Measurements from ENCODE around the gene SCRN1.

DNA sequence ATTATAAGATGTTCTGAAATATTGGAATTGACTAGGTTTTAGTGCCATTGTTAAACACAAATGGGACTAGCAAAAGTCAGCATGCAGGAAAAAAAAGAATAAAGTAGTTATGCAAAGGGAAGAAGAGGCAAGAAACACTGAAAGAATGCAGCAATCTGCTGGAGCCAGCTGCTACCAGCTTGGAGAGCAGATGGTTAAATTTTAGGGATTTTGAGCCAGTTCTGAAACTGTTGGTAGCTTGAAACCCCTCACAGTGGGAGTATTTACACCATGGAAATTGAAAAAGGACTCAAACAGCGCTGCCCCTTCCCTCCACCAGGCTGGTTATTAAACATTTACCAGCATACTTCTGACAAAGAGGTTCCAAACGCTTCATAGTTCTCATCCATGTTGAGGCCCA, 41.0 kb downstream of the SCRN1 start:
- TF ChIP-seq, protein P1, sequence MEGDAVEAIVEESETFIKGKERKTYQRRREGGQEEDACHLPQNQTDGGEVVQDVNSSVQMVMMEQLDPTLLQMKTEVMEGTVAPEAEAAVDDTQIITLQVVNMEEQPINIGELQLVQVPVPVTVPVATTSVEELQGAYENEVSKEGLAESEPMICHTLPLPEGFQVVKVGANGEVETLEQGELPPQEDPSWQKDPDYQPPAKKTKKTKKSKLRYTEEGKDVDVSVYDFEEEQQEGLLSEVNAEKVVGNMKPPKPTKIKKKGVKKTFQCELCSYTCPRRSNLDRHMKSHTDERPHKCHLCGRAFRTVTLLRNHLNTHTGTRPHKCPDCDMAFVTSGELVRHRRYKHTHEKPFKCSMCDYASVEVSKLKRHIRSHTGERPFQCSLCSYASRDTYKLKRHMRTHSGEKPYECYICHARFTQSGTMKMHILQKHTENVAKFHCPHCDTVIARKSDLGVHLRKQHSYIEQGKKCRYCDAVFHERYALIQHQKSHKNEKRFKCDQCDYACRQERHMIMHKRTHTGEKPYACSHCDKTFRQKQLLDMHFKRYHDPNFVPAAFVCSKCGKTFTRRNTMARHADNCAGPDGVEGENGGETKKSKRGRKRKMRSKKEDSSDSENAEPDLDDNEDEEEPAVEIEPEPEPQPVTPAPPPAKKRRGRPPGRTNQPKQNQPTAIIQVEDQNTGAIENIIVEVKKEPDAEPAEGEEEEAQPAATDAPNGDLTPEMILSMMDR (IDR thresholded peaks at IDR 0.05), result no peak
- no peak for TF ChIP-seq POLR2A (IDR thresholded peaks at IDR 0.05)

Data from uterus (tissue), 2 donors.